Mammary epithelial cell (primary cell): ENCODE measurements around the gene RAD17.

Source experiments
- EZH2 ChIP-seq: IDR thresholded peaks from 2 replicates; pipeline ENCODE4 v1.6.1; 2012; ENCODE audit warnings: low read length, inconsistent platforms, borderline replicate concordance
- TF ChIP-seq, protein P1 (sequence below), 2 donors: IDR thresholded peaks in 1 of 2; conservative IDR thresholded peaks in 1 of 2; 2 replicates each; pipeline ENCODE4 v1.5.1; 2011 to 2012; ENCODE audit warnings: inconsistent platforms in 2 of 2, low read length in 2 of 2, mild to moderate bottlenecking in 2 of 2, control low read depth in 1 of 2, low read depth in 1 of 2; ENCODE audit not compliant: insufficient read depth in 1 of 2; ENCODE audit errors: extremely low read depth in 1 of 2

DNA sequence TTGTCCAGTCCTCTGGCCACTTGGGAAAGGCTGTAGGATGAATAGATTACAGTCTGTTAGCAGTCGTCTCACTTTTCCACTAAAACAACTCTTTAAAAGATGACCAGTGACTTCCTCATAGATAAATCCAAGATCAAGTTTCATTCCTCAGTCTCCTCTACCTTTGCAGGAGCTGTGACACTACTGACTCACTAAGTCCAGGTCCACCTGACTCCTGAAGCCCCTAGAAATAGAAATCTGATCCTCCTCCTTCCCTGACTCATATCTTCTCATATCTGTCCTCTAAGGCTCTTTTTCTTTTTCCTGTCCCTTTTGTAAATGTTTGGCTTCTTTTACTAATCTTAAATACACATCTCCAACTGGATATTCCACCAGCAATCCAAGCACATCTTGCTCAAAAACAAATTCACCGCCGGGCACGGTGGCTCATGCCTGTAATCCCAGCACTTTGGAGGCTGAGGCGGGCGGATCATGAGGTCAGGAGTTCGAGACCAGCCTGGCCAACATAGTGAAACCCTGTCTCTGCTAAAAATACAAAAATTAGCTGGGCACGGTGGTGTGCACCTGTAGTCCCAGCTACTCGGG lies 39.6 kb upstream of the RAD17 start:
- TF ChIP-seq, protein P1, sequence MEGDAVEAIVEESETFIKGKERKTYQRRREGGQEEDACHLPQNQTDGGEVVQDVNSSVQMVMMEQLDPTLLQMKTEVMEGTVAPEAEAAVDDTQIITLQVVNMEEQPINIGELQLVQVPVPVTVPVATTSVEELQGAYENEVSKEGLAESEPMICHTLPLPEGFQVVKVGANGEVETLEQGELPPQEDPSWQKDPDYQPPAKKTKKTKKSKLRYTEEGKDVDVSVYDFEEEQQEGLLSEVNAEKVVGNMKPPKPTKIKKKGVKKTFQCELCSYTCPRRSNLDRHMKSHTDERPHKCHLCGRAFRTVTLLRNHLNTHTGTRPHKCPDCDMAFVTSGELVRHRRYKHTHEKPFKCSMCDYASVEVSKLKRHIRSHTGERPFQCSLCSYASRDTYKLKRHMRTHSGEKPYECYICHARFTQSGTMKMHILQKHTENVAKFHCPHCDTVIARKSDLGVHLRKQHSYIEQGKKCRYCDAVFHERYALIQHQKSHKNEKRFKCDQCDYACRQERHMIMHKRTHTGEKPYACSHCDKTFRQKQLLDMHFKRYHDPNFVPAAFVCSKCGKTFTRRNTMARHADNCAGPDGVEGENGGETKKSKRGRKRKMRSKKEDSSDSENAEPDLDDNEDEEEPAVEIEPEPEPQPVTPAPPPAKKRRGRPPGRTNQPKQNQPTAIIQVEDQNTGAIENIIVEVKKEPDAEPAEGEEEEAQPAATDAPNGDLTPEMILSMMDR (conservative IDR thresholded peaks at IDR 0.05 in 1 of 2, IDR thresholded peaks at IDR 0.05 in 1 of 2; ENCODE audit: extremely low read depth in 1 of 2, insufficient read depth in 1 of 2, low read depth in 1 of 2, low read length in 2 of 2) = no peak
- no peak for TF ChIP-seq EZH2
